Naive thymus-derived CD4-positive, alpha-beta T cell (primary cell): Measurements from ENCODE around the gene FXR1. TPM values are rescaled to one million over a fixed set of nuclear protein-coding genes. Genes with fewer than 3 reads are reported as not detected.

Experiments used
- polyA plus RNA-seq, 2 donors: library from polyadenylated mRNA; unstranded; fragments of 300-500 nt; fragmentation: Illumina TruSeq; gene quantifications; one replicate each; pipeline ENCODE4 v1.2.3, GENCODE V29; 2021
- total RNA-seq, 6 experiments: library from RNA in 5 of 6; stranded (reverse) in 5 of 6; gene quantifications; 1 replicate in 5 of 6; 2 replicates in 1 of 6; pipeline ENCODE4 v1.2.3 and lab custom pipeline; 2021 to 2026

FXR1 gene
- total and polyA plus RNA-seq, 7 experiments from 2014 or later, result 53.0 to 151 (median 124) TPM

Other genes with a start within 250 kb of the FXR1 start
- not detected for gene CCDC39, start 233.2 kb upstream of the FXR1 start, total RNA-seq
- gene CCDC39, start 233.2 kb upstream of the FXR1 start, polyA plus RNA-seq, result not detected
- gene DNAJC19, start 77.1 kb downstream of the FXR1 start, total RNA-seq, result 10 to 100 TPM; 20.7 to 74.1 (median 40.2) TPM
- gene DNAJC19, start 77.1 kb downstream of the FXR1 start, polyA plus RNA-seq, result 100 to 1,000 TPM in 1 of 2 donors, 10 to 100 TPM in 1; 89.9 to 113 TPM